DOHH2 (cell line): ENCODE data around the gene ASB5.

ENCODE experiments used
- H3F3A ChIP-seq: fragments of 200-600 bp; sonication (generic), shearing (Covaris generic); 2 replicates; pipeline ENCODE4 v1.6.0; 2016; ENCODE audit warnings: antibody characterized with exemption, mild to moderate bottlenecking; ENCODE audit not compliant: control insufficient read depth, insufficient read depth
- H3K27ac ChIP-seq: fragments of 200-600 bp; sonication (generic); 2 replicates; pipeline ENCODE4 v1.5.1; 2014; ENCODE audit warnings: low read depth, mild to moderate bottlenecking, low read length, moderate library complexity
- H3K27me3 ChIP-seq: fragments of 200-600 bp; sonication (generic); 2 replicates; pipeline ENCODE4 v1.6.1; 2014; ENCODE audit warnings: mild to moderate bottlenecking, low read length, mixed read lengths; ENCODE audit not compliant: control insufficient read depth
- H3K36me3 ChIP-seq: fragments of 200-600 bp; sonication (generic); 2 replicates; pipeline ENCODE4 v1.6.1; 2014; ENCODE audit warnings: mild to moderate bottlenecking, low read length, moderate library complexity, mixed read lengths; ENCODE audit not compliant: control insufficient read depth
- H3K4me1 ChIP-seq: fragments of 200-600 bp; sonication (generic); 2 replicates; pipeline ENCODE4 v1.6.1; 2014; ENCODE audit warnings: mild to moderate bottlenecking, low read length, mixed read lengths; ENCODE audit not compliant: control insufficient read depth
- H3K4me2 ChIP-seq: fragments of 200-600 bp; sonication (generic); 2 replicates; pipeline ENCODE4 v1.6.0; 2014; ENCODE audit warnings: mild to moderate bottlenecking, low read length, moderate library complexity
- H3K4me3 ChIP-seq: fragments of 200-600 bp; sonication (generic); 2 replicates; pipeline ENCODE4 v1.5.1; 2014; ENCODE audit warnings: mild to moderate bottlenecking, low read length, mixed read lengths
- H3K79me2 ChIP-seq: fragments of 200-600 bp; sonication (generic); 2 replicates; pipeline ENCODE4 v1.6.1; 2014; ENCODE audit warnings: mild to moderate bottlenecking, low read length, mixed read lengths; ENCODE audit not compliant: control insufficient read depth
- H3K9me2 ChIP-seq: fragments of 200-600 bp; sonication (generic); replicated peaks from 2 replicates; pipeline ENCODE4 v1.6.1; 2014; ENCODE audit warnings: mild to moderate bottlenecking, low read length, mixed read lengths; ENCODE audit not compliant: control insufficient read depth
- H3K9me3 ChIP-seq: fragments of 200-600 bp; sonication (generic); 2 replicates; pipeline ENCODE4 v1.6.1; 2014; ENCODE audit warnings: antibody characterized with exemption, low read length, mixed read lengths; ENCODE audit not compliant: control insufficient read depth, insufficient read depth
- H4K20me1 ChIP-seq: fragments of 200-600 bp; sonication (generic); 2 replicates; pipeline ENCODE4 v1.6.0; 2014; ENCODE audit warnings: low read depth, mild to moderate bottlenecking, antibody characterized with exemption, low read length, moderate library complexity; ENCODE audit not compliant: control insufficient read depth, insufficient read depth
- EZH2phosphoT487 ChIP-seq: fragments of 200-600 bp; sonication (generic); IDR thresholded peaks from 2 replicates; pipeline ENCODE4 v1.6.1; 2017; ENCODE audit warnings: borderline replicate concordance, mild to moderate bottlenecking, antibody characterized with exemption, low read length, moderate library complexity, mixed read lengths
- TF ChIP-seq, protein P1 (sequence below): fragments of 200-600 bp; sonication (generic); IDR thresholded peaks from one replicate; pipeline ENCODE4 v1.5.1; 2014; ENCODE audit warnings: antibody characterized with exemption, mild to moderate bottlenecking, low read depth, low read length; ENCODE audit not compliant: poor library complexity, severe bottlenecking

Gene ASB5

DNA sequence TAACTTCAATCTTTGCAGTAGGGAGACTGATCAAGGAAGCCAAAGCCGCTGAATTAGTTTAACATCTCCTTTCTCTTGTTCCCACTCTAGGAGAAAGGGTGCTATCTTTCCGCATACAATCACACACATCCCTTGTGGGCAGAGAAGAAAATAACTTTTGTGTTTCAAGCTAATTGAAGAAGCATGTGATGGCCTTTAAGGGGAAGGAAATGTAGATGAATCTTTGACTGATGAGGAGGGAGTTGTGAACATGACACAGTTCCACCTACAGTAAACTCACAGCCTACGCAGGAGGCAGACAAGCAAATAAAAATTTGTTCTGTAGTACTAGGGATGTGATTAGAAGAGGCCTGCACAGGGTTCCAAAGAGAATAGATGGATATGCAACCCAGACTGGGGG, 58.9 kb downstream of the ASB5 start:
- no peaks in the 10 kb centered on the region for H3F3A ChIP-seq
- H3K9me3 ChIP-seq: no peaks in the 10 kb centered on the region
- no peaks in the 10 kb centered on the region for H3K79me2 ChIP-seq
- TF ChIP-seq, protein P1, sequence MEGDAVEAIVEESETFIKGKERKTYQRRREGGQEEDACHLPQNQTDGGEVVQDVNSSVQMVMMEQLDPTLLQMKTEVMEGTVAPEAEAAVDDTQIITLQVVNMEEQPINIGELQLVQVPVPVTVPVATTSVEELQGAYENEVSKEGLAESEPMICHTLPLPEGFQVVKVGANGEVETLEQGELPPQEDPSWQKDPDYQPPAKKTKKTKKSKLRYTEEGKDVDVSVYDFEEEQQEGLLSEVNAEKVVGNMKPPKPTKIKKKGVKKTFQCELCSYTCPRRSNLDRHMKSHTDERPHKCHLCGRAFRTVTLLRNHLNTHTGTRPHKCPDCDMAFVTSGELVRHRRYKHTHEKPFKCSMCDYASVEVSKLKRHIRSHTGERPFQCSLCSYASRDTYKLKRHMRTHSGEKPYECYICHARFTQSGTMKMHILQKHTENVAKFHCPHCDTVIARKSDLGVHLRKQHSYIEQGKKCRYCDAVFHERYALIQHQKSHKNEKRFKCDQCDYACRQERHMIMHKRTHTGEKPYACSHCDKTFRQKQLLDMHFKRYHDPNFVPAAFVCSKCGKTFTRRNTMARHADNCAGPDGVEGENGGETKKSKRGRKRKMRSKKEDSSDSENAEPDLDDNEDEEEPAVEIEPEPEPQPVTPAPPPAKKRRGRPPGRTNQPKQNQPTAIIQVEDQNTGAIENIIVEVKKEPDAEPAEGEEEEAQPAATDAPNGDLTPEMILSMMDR: no peak
- no peak for TF ChIP-seq EZH2phosphoT487
- H3K9me2 ChIP-seq: no peaks in the 10 kb centered on the region
- H3K36me3 ChIP-seq: no peaks in the 10 kb centered on the region
- H4K20me1 ChIP-seq: no peaks in the 10 kb centered on the region
- H3K27ac ChIP-seq: no peak overlapping the region
- H3K4me2 ChIP-seq: no peak overlapping the region
- no peak overlapping the region for H3K4me3 ChIP-seq
- no peaks in the 10 kb centered on the region for H3K27me3 ChIP-seq
- H3K4me1 ChIP-seq: peaks cover 7% of the 10 kb centered on the region

DNA sequence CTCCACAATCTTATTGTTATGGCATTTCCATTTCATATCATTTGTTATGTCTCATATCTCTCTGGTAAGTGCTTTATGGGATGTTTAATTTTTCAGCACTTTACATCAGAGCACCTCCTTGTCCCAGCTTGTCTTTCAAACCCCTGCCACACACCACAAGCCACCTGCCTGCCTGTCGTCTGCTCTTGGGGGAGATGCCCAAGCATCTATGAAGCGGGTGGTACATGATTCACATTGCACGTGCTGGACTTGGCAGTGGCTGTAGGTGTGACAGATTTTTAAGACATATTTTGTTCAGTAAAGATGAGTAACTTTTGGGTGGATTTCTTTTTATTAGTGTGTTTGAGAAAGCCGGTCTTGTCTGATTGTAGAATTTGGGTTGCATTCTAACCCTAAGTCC, 59.5 kb downstream of the ASB5 start:
- Histone ChIP-seq H3K4me2 (no peak overlapping the region), H3K27ac (no peak overlapping the region), H3K79me2 (no peaks in the 10 kb centered on the region), H3K27me3 (no peaks in the 10 kb centered on the region), H3K36me3 (no peaks in the 10 kb centered on the region), H4K20me1 (no peaks in the 10 kb centered on the region), H3K9me2 (no peaks in the 10 kb centered on the region), H3K4me1 (peaks cover 13% of the 10 kb centered on the region), H3K9me3 (no peaks in the 10 kb centered on the region), H3K4me3 (no peak overlapping the region), H3F3A (no peaks in the 10 kb centered on the region)
- TF ChIP-seq, protein P1: no peak
- TF ChIP-seq EZH2phosphoT487: no peak

DNA sequence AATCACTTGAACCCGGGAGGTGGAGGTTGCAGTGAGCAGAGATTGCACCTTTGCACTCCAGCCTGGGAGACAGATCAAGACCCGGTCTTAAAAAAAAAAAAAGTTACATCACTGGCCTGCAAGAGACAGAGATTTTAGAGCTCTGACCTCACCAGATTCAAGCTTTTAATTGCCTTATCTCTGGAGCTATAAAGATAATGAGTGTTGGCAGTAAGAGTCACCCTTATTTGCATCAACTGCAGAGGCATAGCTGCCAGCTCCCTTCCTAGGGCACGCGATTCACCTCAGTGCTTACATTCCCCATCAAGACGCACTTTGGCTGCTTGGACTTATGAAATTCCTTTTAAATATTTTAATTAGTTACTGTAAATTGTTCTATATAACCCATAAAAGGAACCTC, 61.2 kb downstream of the ASB5 start:
- peaks cover 14% of the 10 kb centered on the region for H3K4me1 ChIP-seq
- H3K9me2 ChIP-seq: no peaks in the 10 kb centered on the region
- no peaks in the 10 kb centered on the region for H4K20me1 ChIP-seq

More for the DNA sequence above, 61.2 kb downstream of the ASB5 start:
- TF ChIP-seq, protein P1: no peak
- no peak for TF ChIP-seq EZH2phosphoT487
- H3K4me2 ChIP-seq: no peak overlapping the region
- H3K27me3 ChIP-seq: no peaks in the 10 kb centered on the region
- H3K9me3 ChIP-seq: no peaks in the 10 kb centered on the region
- no peak overlapping the region for H3K27ac ChIP-seq
- H3F3A ChIP-seq: no peaks in the 10 kb centered on the region
- no peaks in the 10 kb centered on the region for H3K36me3 ChIP-seq
- no peak overlapping the region for H3K4me3 ChIP-seq
- H3K79me2 ChIP-seq: no peaks in the 10 kb centered on the region
